NCI-H2081 treated with DMSO at 0.1 percent for 48 hours (cell line): Measurements from ENCODE around the gene PPARD.
A peak's percentile ranks its signal among the peaks of the same experiment; 100 is the strongest.
"Not testable (repeated sequence)": the region's sequence is repeated elsewhere in the genome, so short reads cannot be mapped to it uniquely, and the experiment has no call there.

Source experiments
- DNase-seq: peaks from one replicate; lab custom pipeline; 2025; lab: John Stamatoyannopoulos, UW

Gene PPARD

DNA sequence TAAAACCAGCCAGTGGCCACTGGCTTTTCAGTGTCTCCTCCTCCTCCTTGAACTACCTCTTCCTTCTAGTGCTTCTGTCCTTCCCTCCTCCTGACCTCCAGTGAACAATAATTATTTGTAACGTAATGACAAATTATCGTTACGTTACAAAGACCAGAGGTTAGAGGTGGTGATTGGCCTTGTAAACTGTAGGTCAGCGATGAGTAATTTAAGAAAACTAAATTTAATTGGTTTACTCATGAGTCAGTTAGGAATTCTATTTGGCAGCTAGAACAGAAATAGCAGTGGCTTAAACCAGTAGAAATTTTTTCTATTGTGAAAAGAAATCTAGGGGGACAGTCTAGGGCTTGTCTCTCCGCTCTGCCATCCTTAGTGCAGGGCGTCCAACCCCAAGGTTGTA is 38.8 kb downstream of the PPARD start:
- DNase-seq: no peak

GRCh38 chr6:35382015-35382414 is 39.7 kb downstream of the PPARD start:
- no peak for DNase-seq

DNA sequence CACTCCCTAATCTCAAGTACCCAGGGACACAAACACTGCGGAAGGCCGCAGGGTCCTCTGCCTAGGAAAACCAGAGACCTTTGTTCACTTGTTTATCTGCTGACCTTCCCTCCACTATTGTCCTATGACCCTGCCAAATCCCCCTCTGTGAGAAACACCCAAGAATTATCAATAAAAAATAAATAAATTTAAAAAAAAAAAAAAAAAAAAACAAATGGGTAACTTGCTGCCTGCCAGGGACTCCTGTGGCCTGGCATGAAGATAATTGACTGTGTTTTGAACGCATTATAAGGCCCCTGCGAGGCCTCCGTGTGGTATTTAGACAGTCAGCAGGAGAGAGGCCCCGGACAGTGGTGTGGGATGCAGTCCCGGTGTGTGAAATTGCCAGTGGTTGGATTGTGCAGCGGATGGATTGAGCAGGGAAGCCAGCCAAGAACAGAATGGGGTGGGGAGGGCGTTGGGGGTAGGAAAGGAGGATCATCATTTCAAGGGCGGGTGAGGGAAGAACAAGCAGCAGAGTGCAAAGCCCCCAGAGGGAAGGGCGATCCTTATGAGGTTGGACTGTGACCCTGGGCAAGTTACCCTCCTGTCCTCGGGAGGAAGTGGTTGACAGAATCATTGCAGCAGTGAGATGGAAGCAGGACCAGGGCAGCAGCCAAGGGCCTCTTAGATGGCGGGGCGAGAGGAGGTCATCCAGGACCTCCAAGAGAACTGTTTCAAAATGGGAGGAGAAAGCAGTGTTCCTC is 43.3 kb downstream of the PPARD start:
- no peak for DNase-seq

GRCh38 chr6:35386989-35387388 is 44.6 kb downstream of the PPARD start:
- no peak for DNase-seq

GRCh38 chr6:35388030-35388429 is 45.7 kb downstream of the PPARD start:
- no peak for DNase-seq

DNA sequence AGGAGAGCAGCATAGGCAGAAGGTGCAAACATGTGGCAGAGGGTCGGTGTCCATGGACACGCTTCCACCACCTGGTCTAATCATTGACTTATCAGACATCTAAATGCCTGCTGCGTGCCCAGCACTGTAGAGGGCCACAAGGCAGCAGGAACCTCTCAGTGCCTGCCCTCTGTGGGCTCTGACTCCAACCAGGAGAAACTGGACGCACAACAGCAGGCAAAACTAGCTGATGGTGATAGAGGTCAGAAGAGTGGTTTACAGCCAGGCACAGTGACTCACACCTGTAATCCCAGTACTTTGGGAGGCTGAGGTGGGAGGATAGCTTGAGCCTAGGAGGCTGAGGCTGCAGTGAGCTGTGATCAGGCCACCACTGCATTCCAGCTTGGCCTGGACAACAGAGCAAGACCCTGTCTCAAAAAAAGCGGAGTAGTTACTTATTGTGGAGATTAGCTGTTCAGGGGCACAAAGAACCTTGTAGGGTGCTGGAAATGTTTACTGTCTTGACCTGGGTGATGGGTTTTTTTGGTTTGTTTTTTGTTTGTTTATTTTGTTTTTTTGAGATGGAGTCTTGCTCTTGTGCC is 46.5 kb downstream of the PPARD start:
- no peak for DNase-seq

DNA sequence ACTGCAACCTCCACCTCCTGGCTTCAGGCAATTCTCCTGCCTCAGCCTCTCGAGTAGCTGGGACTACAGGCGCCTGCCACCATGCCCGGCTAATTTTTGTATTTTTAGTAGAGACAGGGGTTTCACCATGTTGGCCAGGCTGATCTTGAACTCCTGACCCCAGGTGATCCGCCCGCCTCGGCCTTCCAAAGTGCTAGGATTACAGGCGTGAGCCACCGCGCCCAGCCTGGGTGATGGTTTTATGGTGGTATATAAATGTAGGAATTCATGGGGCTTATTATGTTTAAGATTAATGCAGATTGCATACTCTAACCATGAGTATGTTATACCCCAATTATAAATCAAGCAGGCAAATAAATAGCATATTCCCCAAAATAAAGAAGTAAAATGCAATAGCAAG is 47.0 kb downstream of the PPARD start:
- not testable (repeated sequence) for DNase-seq

GRCh38 chr6:35391240-35391968 is 49.0 kb downstream of the PPARD start:
- DNase-seq: no peak

DNA sequence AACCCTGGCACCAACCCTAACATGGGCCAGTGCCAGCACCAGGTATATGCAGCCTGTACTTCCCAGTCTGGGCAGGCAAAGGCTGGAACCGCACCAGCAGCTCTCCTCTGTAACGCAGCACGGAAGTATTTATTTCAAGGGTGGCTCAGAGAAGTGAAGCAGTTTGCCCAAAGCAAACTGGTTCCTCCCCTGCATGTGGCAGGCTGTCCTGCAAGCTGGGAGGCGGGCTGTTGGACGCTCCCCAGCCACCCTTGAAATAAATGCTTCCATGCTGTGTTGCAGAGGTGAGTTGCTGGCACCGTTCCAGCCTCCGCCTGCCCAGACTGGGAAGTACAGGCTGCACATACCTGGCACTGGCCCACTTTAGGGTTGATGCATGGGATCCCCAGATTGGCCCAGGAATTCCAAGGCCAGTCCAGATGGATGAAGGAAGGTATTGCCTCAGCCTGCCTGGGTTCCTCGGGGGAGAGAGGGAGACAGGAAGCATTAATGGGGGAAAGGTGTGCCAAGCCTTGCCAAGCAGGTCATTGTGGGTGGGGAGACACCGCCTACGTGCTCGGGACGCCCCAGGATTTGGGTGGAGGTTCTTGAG is 49.8 kb downstream of the PPARD start:
- DNase-seq: peak; percentile 43

DNA sequence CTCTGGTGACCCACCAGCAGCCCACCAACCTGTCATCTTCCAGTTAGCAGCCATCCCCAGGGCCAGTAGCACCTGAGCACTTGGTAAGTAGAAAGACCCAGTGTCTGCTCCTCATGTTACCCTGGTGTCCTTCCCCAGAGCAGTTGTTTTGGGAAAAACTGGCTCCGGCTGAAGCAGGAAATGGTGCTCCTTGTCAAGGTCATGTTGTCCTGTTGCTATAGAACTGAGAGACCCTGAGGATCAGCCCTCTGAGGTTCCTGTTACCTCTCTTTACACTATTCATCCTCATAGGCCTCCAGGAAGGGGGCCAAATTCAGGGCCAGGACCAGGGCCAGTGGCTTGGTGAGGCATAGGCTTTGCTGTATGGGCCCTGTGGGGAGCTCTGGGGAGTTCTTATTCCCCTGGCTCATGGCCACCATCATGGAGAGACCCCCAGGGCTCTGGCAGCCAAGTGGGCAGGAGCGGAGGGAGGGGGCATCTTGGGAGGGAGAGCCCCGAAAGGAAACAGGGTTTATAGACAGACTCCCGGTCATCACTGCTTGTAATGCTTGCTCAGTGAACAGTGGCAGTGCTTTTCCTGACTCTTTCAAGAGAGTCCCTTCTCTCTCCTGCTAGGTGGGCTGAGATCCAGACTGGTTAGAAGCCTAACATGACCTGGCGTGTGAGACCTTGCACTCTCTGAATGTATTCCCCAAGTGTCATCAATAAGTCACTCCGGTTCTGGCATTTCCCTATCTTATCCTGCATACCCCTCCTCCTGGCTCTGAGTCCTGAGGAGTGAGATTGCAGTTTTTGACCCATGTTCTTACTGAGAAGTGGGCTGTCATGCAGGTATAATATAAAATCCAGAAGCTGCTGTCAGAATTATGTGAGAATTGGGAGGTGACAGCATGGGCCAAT is 50.7 kb downstream of the PPARD start:
- no peak for DNase-seq

- no peak for DNase-seq
These were observed 54.6 kb downstream of the PPARD start for GRCh38 chr6:35396991-35397390.

- DNase-seq: no peak
These were observed 55.6 kb downstream of the PPARD start for GRCh38 chr6:35397806-35398418.

GRCh38 chr6:35398526-35398925 is 56.2 kb downstream of the PPARD start:
- no peak for DNase-seq

GRCh38 chr6:35400111-35400510 is 57.8 kb downstream of the PPARD start:
- no peak for DNase-seq

DNA sequence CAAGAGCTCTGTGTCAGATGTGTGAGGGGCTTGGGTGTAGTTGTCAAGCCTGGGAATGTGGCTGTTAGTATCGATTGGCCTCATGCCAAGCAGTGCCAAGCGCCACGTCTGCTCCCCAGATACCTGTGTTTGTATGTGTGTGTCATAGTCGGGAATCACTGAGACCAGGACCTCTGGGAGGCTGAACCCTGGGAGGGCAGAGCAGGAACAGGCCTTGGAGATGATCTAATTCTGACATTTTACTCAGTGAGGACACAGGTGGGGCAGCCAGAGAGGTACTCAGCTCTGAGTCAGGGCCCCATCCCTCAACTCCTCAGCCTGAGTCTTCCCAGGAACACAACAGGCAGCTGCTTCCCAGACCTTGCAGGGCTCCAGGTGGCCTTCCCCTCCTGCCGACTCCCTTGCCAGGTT is 58.5 kb downstream of the PPARD start:
- DNase-seq: no peak

GRCh38 chr6:35401514-35401913 is 59.2 kb downstream of the PPARD start:
- DNase-seq: no peak

GRCh38 chr6:35402136-35402855 is 59.9 kb downstream of the PPARD start:
- DNase-seq: no peak

- no peak for DNase-seq
These were observed 60.5 kb downstream of the PPARD start for GRCh38 chr6:35402856-35403191.

- DNase-seq: no peak
These were observed 61.4 kb downstream of the PPARD start for GRCh38 chr6:35403544-35404442.
